Large intestine (tissue), 3 donors: ENCODE data around the gene BCAN. TPM values are rescaled to one million over a fixed set of nuclear protein-coding genes. Genes with fewer than 3 reads are reported as not detected.

ENCODE experiments used
- DNase-seq, 2 donors: peaks; one replicate each; pipeline versions ENCODE4 v3.0.0 to v3.0.0-alpha.2; 2013
- H3K27ac ChIP-seq: one replicate; pipeline ENCODE4 v1.5.1; 2013; ENCODE audit warnings: low read length
- H3K27me3 ChIP-seq: 2 replicates; pipeline ENCODE4 v1.6.1; 2013; ENCODE audit warnings: low read length; ENCODE audit not compliant: control insufficient read depth, insufficient read depth
- H3K36me3 ChIP-seq: 2 replicates; pipeline ENCODE4 v1.6.1; 2013; ENCODE audit warnings: low read length; ENCODE audit not compliant: control insufficient read depth, insufficient read depth
- H3K4me1 ChIP-seq: one replicate; pipeline ENCODE4 v1.6.1; 2013; ENCODE audit warnings: low read length; ENCODE audit not compliant: control insufficient read depth, insufficient read depth
- H3K4me3 ChIP-seq: one replicate; pipeline ENCODE4 v1.5.1; 2013; ENCODE audit warnings: low read length
- H3K9me3 ChIP-seq: one replicate; pipeline ENCODE4 v1.6.1; 2013; ENCODE audit warnings: mild to moderate bottlenecking, low read depth, low read length, moderate library complexity; ENCODE audit not compliant: control insufficient read depth
- WGBS: methylation state at CpG from one replicate; pipeline ENCODE4 v1.1.5; 2013; ENCODE audit warnings: low lambda C conversion rate; ENCODE audit not compliant: insufficient coverage; 5-methylcytosine and 5-hydroxymethylcytosine counted together
- polyA plus RNA-seq: library from polyadenylated mRNA; unstranded; fragments of 120-200 nt; gene quantifications from one replicate; pipeline ENCODE4 v1.2.1, GENCODE V29; 2013

BCAN gene
- polyA plus RNA-seq, 1 donor = 12.1 TPM

DNA sequence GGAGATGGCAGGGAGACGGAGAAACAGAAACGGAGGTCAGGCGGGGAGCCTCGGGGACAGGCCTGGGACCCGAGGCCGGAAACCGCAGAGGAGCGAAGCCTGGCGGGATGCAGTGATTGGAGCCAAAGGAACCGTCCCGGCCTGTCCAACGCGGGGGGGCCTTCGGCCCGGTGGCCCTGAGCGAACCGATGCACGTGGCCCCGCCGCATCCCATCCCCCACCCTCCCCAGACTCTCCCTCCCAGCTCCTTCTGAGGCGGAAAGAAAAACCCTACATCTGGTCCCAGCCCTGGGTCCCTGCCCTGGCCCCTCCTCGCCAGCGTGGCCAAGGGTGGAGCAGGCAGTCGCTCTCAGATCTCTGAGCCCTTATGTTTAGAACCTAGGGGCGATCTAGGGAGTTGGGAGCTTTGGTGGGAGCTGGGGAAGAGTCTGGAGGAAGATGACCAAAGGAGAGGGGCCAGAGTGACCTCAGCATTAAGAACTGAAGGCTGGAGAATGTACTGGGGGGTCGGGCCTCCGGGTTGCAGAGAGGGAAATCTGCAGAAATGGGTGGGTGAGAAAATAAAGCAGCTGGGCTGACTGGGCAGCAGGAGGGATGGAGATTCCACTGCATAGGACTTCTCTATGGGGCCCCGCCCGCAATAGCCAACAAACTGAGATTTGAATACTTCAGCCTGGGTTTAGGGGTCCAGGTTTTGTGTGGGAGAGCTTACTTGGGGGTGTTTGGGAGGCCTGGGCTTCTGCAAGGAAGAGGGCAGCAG lies 64.9 kb downstream of the BCAN start:
- H3K27me3 ChIP-seq = peaks cover 30% of the 10 kb centered on the region
- H3K36me3 ChIP-seq = no peaks in the 10 kb centered on the region
- H3K9me3 ChIP-seq = peaks cover 3% of the 10 kb centered on the region
- peaks cover 44% of the 10 kb centered on the region for H3K4me1 ChIP-seq
- H3K27ac ChIP-seq = peak overlapping the region; percentile 8
- WGBS = no CpG with 5 or more reads among the region's 29 CpGs
- peak in 1 of 2 donors; percentile 63 for DNase-seq
- peak overlapping the region; percentile 39 for H3K4me3 ChIP-seq

DNA sequence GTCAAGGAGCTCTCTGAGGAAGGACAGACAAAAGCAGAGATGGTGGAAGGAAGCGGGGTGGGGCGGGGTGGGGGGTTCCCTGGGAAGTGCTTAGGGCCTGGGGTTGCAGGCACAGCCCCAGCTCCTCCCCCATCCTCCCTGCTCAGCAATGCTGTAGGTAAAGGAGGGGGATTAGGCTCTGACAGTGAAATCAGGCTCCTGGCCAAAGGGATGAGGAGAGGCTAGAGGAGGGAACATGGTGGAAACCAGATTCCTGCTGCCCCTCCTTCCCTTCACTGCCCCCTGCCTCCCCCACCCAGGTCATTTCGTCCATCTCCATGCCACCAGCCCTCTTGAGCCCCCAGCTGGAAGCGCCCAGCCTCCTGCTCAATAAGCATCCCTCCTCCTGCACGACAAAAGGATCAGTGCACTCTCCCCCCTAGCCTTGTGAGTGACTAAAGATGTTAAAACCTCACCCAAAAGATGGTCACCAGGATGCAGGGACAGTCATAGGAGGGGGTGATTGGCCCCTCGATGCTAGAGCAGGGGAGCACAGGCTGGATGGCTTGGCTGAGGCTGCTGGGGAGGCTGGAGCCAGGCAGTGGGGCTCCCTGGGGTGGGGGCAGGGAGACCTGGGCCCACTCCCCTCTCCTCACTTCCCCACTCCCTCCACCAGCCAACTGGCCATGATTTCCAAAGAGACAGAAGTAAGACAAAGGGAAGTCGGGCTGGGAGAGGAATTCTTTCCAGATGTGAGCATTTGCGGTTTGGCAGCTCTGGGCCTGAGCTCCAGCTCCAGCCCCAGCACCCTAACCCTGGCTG lies 65.7 kb downstream of the BCAN start:
- DNase-seq = no peak
- Histone ChIP-seq H3K9me3 (peaks cover 3% of the 10 kb centered on the region), H3K4me1 (peaks cover 44% of the 10 kb centered on the region), H3K27ac (peak overlapping the region; percentile 12), H3K36me3 (no peaks in the 10 kb centered on the region), H3K27me3 (peaks cover 30% of the 10 kb centered on the region), H3K4me3 (no peak overlapping the region)
- WGBS = no CpG with 5 or more reads among the region's 8 CpGs

DNA sequence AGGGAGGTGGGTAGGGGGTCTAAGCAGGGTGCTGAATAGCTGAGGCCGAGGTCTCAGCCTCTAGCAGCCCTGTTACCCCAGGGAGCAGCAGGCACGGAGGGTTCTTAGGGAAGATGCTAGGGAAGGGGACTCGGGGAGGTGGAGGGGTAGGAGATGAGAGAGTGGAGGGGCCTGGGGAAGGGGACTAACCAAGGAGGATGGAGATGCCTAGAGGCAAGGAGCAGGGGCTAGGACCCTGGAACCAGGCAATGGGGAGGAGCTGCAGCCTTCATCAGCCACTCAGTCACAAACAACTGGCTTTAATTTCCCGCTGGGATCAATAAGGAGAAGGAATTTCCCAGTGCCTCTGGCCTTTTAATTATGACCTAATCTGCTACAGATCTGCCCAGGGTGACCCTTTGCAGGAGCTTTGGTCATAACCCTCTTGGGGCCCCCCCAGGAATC lies 66.3 kb downstream of the BCAN start:
- no peaks in the 10 kb centered on the region for H3K36me3 ChIP-seq
- WGBS = no CpG with 5 or more reads among the region's 4 CpGs
- peaks cover 27% of the 10 kb centered on the region for H3K27me3 ChIP-seq
- H3K4me1 ChIP-seq = peaks cover 44% of the 10 kb centered on the region
- H3K4me3 ChIP-seq = no peak overlapping the region
- H3K27ac ChIP-seq = no peak overlapping the region
- H3K9me3 ChIP-seq = peaks cover 3% of the 10 kb centered on the region
- no peak for DNase-seq

DNA sequence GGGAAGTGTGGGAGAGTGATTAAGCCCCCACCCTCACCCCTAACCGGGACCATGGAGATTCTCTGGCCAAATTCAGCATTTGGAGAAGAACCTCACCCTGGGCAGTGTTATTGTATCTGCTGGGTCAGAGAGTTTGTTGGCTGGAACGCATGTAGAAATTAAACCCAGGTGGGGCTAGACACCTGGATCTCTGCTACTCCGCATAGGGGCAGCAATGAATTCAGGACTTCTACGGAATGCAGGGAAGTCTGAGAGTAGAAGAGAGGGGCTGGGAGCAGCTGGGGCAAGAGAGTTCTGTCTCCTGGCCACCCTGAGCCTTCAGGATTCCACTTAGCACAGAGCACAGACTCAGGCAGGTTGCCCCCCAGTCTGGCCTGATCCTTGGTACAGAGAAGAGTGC lies 67.1 kb downstream of the BCAN start:
- Histone ChIP-seq H3K36me3 (no peaks in the 10 kb centered on the region), H3K9me3 (peaks cover 3% of the 10 kb centered on the region), H3K4me1 (peaks cover 40% of the 10 kb centered on the region), H3K27me3 (peaks cover 19% of the 10 kb centered on the region), H3K4me3 (no peak overlapping the region), H3K27ac (no peak overlapping the region)
- DNase-seq = no peak
- WGBS = 100% methylated on average over 1 of the region's 4 CpGs

Other genes with a start within 250 kb of the BCAN start
- 25.0 TPM for gene MEF2D, start 141.3 kb upstream of the BCAN start, polyA plus RNA-seq
- 13.9 TPM for gene IQGAP3, start 69.6 kb upstream of the BCAN start, polyA plus RNA-seq
- 0.15 TPM for gene TTC24, start 62.4 kb upstream of the BCAN start, polyA plus RNA-seq
- 66.9 TPM for gene NAXE, start 50.3 kb upstream of the BCAN start, polyA plus RNA-seq
- gene GPATCH4, start 40.6 kb upstream of the BCAN start, polyA plus RNA-seq = 25.9 TPM
- gene HAPLN2, start 22.7 kb upstream of the BCAN start, polyA plus RNA-seq = 0.16 TPM
- gene NES, start 35.3 kb downstream of the BCAN start, polyA plus RNA-seq = 26.5 TPM
- 16.7 TPM for gene CRABP2, start 63.5 kb downstream of the BCAN start, polyA plus RNA-seq
- gene METTL25B, start 86.4 kb downstream of the BCAN start, polyA plus RNA-seq = 59.3 TPM
- gene ISG20L2, start 86.6 kb downstream of the BCAN start, polyA plus RNA-seq = 36.6 TPM
- gene MRPL24, start 99.0 kb downstream of the BCAN start, polyA plus RNA-seq = 58.1 TPM
- gene HDGF, start 109.6 kb downstream of the BCAN start, polyA plus RNA-seq = 244 TPM
- gene PRCC, start 125.4 kb downstream of the BCAN start, polyA plus RNA-seq = 61.3 TPM
- 5.3 TPM for gene SH2D2A, start 174.7 kb downstream of the BCAN start, polyA plus RNA-seq
- 0.09 TPM for gene INSRR, start 217.0 kb downstream of the BCAN start, polyA plus RNA-seq
- 0.15 TPM for gene NTRK1, start 218.7 kb downstream of the BCAN start, polyA plus RNA-seq